Esophagus muscularis mucosa (tissue), 2 donors: Measurements from ENCODE around the gene CRTC1.

Source experiments
- POLR2A ChIP-seq: fragments of 450-650 bp; IDR thresholded peaks from one replicate; pipeline ENCODE4 v1.6.1; 2017; ENCODE audit warnings: antibody characterized with exemption, moderate library complexity, mild to moderate bottlenecking, low read depth
- POLR2AphosphoS5 ChIP-seq, 2 donors: sonication (generic); formaldehyde crosslinking; IDR thresholded peaks; one replicate each; pipeline ENCODE4 v1.6.1; 2017; ENCODE audit warnings: antibody characterized with exemption in 2 of 2

DNA sequence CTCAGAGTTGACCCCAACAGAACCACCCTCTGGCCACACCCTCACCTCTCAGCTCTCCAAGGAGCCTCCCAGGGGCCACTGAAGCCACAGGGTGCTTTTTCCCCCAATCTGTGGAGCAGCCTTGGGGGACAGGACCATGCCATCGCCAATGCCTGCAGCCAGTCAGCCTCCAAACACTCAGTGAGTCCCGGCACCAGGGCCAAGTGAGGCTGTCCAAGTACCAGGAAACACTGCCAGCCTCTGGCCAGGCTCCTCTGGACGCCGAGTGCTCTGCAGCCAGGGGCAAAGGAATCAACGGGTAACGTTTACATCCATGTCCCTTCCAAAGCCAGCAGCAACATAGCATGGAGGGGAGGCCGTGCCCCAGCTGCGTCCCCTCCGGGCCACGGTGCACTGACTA, 117.2 kb downstream of the CRTC1 start:
- TF ChIP-seq POLR2AphosphoS5 (IDR thresholded peaks at IDR 0.05) (no peak), POLR2A (no peak)
